HG03571 (cell line): ENCODE results near the gene CTDSPL2.
"Not testable (repeated sequence)": the region's sequence is repeated elsewhere in the genome, so short reads cannot be mapped to it uniquely, and the experiment has no call there.

Experiments used
- ATAC-seq: cut with Tn5 transposase; IDR thresholded peaks from one replicate; pipeline ENCODE4 v1.9.1; 2021; ENCODE audit not compliant: unreplicated experiment

Gene CTDSPL2

GRCh38 chr15:44537735-44538240 lies 110.4 kb downstream of the CTDSPL2 start:
- ATAC-seq: no peak

DNA sequence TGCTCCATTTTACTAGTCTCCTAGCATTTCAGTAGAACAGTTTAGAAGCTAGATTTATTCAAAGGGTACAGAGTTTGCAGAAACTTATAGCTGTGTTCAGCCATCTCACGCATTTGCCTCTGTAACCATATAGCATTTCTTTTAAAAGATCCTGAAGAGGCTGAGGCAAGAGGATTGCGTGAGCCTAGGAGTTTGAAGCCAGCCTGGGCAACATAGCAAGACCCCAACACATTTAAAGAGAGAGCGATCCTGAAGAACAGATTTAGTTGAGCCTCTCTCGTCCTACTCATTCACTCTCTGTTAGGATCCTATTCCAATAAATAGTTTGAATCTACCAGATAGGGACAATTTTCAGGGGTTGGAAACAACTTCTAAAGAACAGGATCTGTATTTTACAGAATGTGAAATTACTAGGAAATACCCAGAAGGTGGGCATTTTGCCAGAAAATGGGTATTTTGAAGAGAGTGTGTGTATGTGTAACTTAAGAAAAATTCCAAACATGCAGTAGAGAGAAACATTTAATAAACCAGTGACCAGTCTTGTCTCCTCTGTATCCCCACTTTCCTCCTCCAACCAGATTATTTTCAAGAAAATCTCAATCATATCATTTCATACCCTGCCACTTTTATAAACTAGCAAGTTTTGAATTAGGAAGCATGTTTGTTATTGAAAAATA lies 114.0 kb downstream of the CTDSPL2 start:
- no peak for ATAC-seq

DNA sequence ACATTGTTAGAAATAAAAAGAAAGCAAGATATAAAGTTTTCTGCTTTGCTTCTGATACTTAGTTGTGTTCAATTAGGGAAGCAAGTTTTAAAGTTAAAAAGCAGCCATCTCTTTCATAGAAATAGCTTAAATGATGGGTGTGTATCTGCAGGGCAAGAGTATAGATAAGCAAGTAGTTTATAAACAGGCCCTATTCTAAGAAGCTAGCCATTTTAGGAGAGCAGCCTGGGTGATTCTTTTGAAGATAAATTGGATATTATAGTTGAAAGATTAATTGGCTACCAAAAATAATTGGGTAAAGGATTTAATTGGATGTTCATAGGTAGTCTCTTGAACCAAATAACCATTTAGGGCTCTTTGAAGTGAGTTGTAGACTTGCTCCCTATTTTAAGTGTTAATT lies 115.2 kb downstream of the CTDSPL2 start:
- no peak for ATAC-seq

DNA sequence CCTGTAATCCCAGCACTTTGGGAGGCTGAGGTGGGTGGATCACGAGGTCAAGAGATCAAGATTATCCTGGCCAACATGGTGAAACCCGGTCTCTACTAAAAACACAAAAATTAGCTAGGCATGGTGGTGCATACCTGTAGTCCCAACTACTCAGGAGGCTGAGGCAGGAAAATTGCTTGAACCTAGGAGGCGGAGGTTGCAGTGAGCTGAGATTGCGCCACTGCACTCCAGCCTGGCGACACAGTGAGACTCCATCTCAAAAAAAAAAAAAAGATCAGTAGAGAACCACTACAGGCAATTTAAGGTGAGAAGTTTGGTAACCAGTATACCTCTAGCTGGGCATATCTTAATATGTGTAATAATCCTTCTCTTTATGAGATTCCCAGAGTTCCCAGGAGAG lies 117.3 kb downstream of the CTDSPL2 start:
- ATAC-seq: not testable (repeated sequence)

GRCh38 chr15:44545913-44546802 lies 118.7 kb downstream of the CTDSPL2 start:
- ATAC-seq: no peak

GRCh38 chr15:44549152-44549551 lies 121.7 kb downstream of the CTDSPL2 start:
- not testable (repeated sequence) for ATAC-seq

DNA sequence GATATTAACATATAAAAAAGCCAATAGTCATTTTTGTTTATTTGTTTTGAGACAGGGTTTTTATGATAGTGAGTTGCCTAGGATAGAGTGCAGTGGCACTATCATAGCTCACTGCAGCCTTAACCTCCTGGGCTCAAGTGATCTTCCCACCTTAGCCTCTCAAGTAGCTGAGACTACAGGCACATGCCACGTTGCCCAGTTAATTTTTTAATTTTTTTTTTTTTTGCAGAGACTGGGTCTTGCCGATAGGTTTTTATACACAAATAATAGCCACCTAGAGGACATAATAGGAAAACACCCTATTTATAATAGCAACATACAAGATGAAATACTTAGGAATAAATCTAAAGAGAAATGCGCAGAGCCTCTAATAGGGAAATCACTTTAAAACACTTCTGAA lies 122.8 kb downstream of the CTDSPL2 start:
- no peak for ATAC-seq

GRCh38 chr15:44550734-44551133 lies 123.3 kb downstream of the CTDSPL2 start:
- no peak for ATAC-seq

DNA sequence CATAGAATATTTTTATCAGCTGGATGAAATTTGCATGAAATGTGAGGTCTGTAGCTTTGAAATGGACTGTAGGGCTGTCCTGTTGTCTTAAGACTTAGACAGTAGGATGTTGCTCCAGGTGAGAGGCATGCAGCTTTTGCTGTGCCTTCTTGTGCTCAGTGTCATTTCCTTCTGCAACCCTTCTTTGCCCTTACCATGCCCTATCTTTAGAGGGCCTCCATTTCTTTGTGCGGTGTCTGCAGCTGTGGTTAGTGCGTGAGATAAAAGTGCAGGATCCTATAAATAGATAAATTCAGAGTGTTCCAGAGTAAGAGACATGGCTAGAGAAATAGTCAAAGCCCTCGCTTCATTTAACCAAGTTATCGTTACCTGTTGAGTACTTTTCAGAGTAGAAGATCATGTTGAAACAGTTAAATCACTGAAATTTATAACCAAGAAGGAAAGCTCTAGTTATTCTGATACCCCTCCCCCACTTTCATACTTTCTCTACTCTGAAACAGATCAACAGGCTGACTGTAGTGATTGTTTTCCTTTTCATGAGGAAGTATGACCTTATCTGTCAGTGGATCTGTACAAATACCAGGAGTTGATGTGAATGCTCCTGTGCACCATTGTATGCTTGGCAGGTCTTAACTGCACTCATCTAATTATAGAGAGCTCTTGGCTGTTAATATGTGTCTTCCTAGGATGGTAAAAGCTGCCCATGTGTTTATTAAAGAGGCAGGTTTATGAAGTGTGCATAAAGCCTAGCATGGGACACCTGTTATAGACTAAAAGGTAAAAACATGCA lies 127.7 kb downstream of the CTDSPL2 start:
- no peak for ATAC-seq

GRCh38 chr15:44560926-44561325 lies 133.5 kb downstream of the CTDSPL2 start:
- ATAC-seq: not testable (repeated sequence)

GRCh38 chr15:44565387-44566154 lies 138.1 kb downstream of the CTDSPL2 start:
- ATAC-seq: no peak

GRCh38 chr15:44566155-44566540 lies 138.7 kb downstream of the CTDSPL2 start:
- ATAC-seq: no peak

DNA sequence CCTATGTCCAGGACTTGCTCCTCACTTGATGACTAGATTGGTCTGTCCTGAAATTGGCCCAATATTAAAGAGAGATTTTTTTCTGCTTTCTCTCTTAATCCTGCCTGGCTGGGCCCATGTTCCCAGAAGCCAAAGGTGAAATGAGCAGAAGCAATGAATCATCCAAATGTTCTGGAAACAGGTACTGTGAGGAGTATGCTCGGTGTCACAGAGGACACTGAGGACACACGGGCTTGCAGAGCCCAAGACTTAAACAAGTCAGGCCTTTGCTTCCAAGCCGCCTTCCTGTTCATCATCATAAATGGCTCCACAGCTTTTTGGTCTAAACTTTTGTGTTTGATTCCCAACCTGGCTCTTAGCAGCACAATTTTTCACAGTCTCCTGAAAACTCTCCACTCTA lies 140.9 kb downstream of the CTDSPL2 start:
- ATAC-seq: no peak

DNA sequence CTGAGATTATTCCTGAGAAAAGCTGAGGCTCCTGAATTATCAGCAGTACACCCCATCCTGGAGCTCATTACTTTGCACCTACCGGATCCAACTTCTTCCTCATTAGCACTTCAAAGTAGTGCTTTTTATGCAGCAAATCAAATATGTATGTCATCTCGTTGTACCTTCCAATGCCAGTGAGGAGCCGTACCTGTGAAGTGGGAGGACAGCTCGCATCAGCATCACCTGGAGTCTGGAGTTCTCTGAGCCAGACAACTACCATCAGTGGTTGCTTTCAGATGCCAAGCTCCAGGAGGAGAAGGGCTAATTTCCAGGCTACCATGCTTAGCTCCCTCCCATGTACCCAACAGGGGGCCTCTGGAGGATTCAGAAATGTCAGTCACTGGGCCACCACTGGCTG lies 141.9 kb downstream of the CTDSPL2 start:
- ATAC-seq: no peak

- no peak for ATAC-seq
Measured at GRCh38 chr15:44570361-44570760, 142.9 kb downstream of the CTDSPL2 start.

- ATAC-seq: no peak
Measured at GRCh38 chr15:44573386-44573785, 146.0 kb downstream of the CTDSPL2 start.

- no peak for ATAC-seq
Measured at GRCh38 chr15:44574734-44575133, 147.3 kb downstream of the CTDSPL2 start.
